AG04450 (cell line): Measurements from ENCODE around the gene EPB41L4B. TPM values are rescaled to one million over a fixed set of nuclear protein-coding genes. Genes with fewer than 3 reads are reported as not detected.

Experiments
- CTCF ChIA-PET: fragments of 300-600, 350-600 bp; formaldehyde crosslinking; extraction: SDS; loops from one replicate; lab custom pipeline; 2022; ENCODE audit warnings: antibody characterized with exemption, inconsistent platforms; lab: Charles Lee
- POLR2A ChIA-PET: fragments of 350-600 bp; formaldehyde crosslinking; extraction: SDS; loops from one replicate; lab custom pipeline; 2021; ENCODE audit warnings: antibody characterized with exemption, inconsistent platforms; lab: Yijun Ruan, JAX
- DNase-seq: peaks from one replicate; pipeline ENCODE4 v3.0.0-alpha.2; 2011; ENCODE audit warnings: low read depth, low spot score
- H3K27ac ChIP-seq: one replicate; pipeline ENCODE4 v1.5.1; 2012; ENCODE audit warnings: low read depth, low read length, control low read depth
- H3K27me3 ChIP-seq: one replicate; pipeline ENCODE4 v1.6.0; 2012; ENCODE audit warnings: low read length; ENCODE audit not compliant: control insufficient read depth, insufficient read depth
- H3K4me3 ChIP-seq: 2 replicates; pipeline ENCODE4 v1.5.1; 2011; ENCODE audit warnings: mild to moderate bottlenecking, low read depth, low read length, control low read depth
- H3K9me3 ChIP-seq: 2 replicates; pipeline ENCODE4 v1.5.1; 2012; ENCODE audit warnings: low read length; ENCODE audit not compliant: control insufficient read depth, insufficient read depth
- CTCF ChIP-seq: IDR thresholded peaks from 2 replicates; pipeline ENCODE4 v1.5.1; 2011; ENCODE audit warnings: low read depth, low read length, control low read depth, inconsistent platforms
- polyA plus RNA-seq: library from polyadenylated mRNA; depleted of rRNA; stranded (reverse); fragments of >200 nt; gene quantifications from 2 replicates; pipeline ENCODE4 v1.2.3, GENCODE V29; 2011

EPB41L4B gene
- polyA plus RNA-seq, 1 experiment: 1.5 TPM

GRCh38 chr9:109270971-109271925 is 49.6 kb downstream of the EPB41L4B start:
- no peak for TF ChIP-seq CTCF

GRCh38 chr9:109270441-109270840 is 50.4 kb downstream of the EPB41L4B start:
- CTCF ChIA-PET: no interaction called here
- no peak for TF ChIP-seq CTCF
- DNase-seq: no peak

More at GRCh38 chr9:109270971-109271925, 49.6 kb downstream of the EPB41L4B start:
- ChIA-PET CTCF (no interaction called here), POLR2A (no interaction called here)
- Histone ChIP-seq H3K27me3 (peaks cover 12% of the 10 kb centered on the region), H3K9me3 (no peaks in the 10 kb centered on the region; the same call in 1 of the 2 replicates), H3K27ac (no peak overlapping the region), H3K4me3 (no peak overlapping the region)
- DNase-seq: no peak

GRCh38 chr9:109269839-109270238 is 51.0 kb downstream of the EPB41L4B start:
- no peak overlapping the region for H3K27ac ChIP-seq
- ChIA-PET POLR2A (no interaction called here), CTCF (no interaction called here)
- no peak for DNase-seq
- H3K9me3 ChIP-seq: no peaks in the 10 kb centered on the region; the same call in 1 of the 2 replicates
- no peak overlapping the region for H3K4me3 ChIP-seq
- H3K27me3 ChIP-seq: peaks cover 8% of the 10 kb centered on the region
- no peak for TF ChIP-seq CTCF

More at GRCh38 chr9:109270441-109270840, 50.4 kb downstream of the EPB41L4B start:
- no peak overlapping the region for H3K27ac ChIP-seq
- H3K27me3 ChIP-seq: peaks cover 12% of the 10 kb centered on the region
- POLR2A ChIA-PET: no interaction called here
- no peak overlapping the region for H3K4me3 ChIP-seq
- no peaks in the 10 kb centered on the region; the same call in 1 of the 2 replicates for H3K9me3 ChIP-seq

- Histone ChIP-seq H3K27ac (no peak overlapping the region), H3K4me3 (no peak overlapping the region), H3K9me3 (no peaks in the 10 kb centered on the region; the same call in 1 of the 2 replicates), H3K27me3 (peaks cover 4% of the 10 kb centered on the region)
- no peak for DNase-seq
- POLR2A ChIA-PET: no interaction called here
- TF ChIP-seq CTCF: no peak
- CTCF ChIA-PET: interaction anchor here (0.7 kb wide), 1 partner anchor 49 kb away, joined by 3 read pairs; no protein-coding TSS in a partner anchor
Measured at GRCh38 chr9:109269081-109269480, 51.8 kb downstream of the EPB41L4B start.

- TF ChIP-seq CTCF: no peak
- POLR2A ChIA-PET: no interaction called here
- CTCF ChIA-PET: interaction anchor here (0.8 kb wide), 1 partner anchor 16 kb away, joined by 4 read pairs; no protein-coding TSS in a partner anchor
- H3K9me3 ChIP-seq: no peaks in the 10 kb centered on the region; the same call in 1 of the 2 replicates
- H3K4me3 ChIP-seq: no peak overlapping the region
- no peak for DNase-seq
- peaks cover 3% of the 10 kb centered on the region for H3K27me3 ChIP-seq
- H3K27ac ChIP-seq: no peak overlapping the region
Measured at GRCh38 chr9:109267555-109267954, 53.3 kb downstream of the EPB41L4B start.
